Activated naive CD8-positive, alpha-beta T cell treated with anti-CD3 and anti-CD28 coated beads, Interleukin-2, amount 10 ng/mL, durations not matched to agents 7 days and 5 days (primary cell): ENCODE results near the gene DNTT. TPM values are rescaled to one million over a fixed set of nuclear protein-coding genes. Genes with fewer than 3 reads are reported as not detected.

Experiments used
- ATAC-seq: fragments of 150-1000 bp; cut with Tn5 transposase; one replicate; pipeline ENCODE4 v1.10.0; 2021; ENCODE audit warnings: low read depth, moderate library complexity
- POLR2A ChIA-PET: fragments of 350-600 bp; sonication (Branson Sonifier 250); formaldehyde crosslinking; loops from one replicate; lab custom pipeline; 2021; ENCODE audit warnings: antibody characterized with exemption; lab: Charles Lee
- DNase-seq: peaks from one replicate; pipeline ENCODE4 v3.0.0; 2021
- H3K27ac Mint-ChIP-seq: one replicate; pipeline ENCODE4 v1.8.0; 2022; ENCODE audit warnings: mild to moderate bottlenecking, mixed read lengths
- H3K27me3 Mint-ChIP-seq: one replicate; pipeline ENCODE4 v1.8.0; 2022; ENCODE audit warnings: mild to moderate bottlenecking, moderate library complexity, mixed read lengths
- H3K36me3 Mint-ChIP-seq: one replicate; pipeline ENCODE4 v1.8.0; 2021; ENCODE audit warnings: mild to moderate bottlenecking, mixed read lengths
- H3K4me1 Mint-ChIP-seq: one replicate; pipeline ENCODE4 v1.8.0; 2021; ENCODE audit warnings: mixed read lengths
- H3K4me3 Mint-ChIP-seq: one replicate; pipeline ENCODE4 v1.8.0; 2022; ENCODE audit warnings: mild to moderate bottlenecking, moderate library complexity, mixed read lengths
- H3K9me3 Mint-ChIP-seq: one replicate; pipeline ENCODE4 v1.8.0; 2021; ENCODE audit warnings: mixed read lengths
- total RNA-seq, 2 experiments: library from RNA; stranded (reverse); gene quantifications; one replicate each; pipeline ENCODE4 v1.2.3, GENCODE V29; 2021

DNTT gene
- total RNA-seq, 2 experiments from 2014 or later = not detected

DNA sequence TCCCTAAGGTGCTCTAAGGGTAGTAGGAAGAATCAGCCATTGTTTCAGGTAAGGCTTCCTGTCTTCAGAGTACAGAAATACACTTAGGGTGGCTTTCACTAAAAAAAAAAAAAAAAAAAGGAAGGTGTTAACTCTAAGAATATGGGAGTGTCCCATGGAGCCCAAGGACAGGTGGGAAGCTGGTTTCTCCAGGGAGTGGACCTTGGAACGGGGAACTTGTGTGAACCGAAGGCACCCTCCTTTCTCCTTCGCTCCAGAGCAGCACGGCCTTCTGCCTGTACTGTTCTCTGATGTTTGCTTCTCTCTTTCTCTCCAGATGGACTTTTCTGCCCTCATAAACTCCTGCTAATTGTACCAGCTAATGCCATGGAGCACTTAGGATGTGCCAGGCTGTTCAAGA, 48.3 kb downstream of the DNTT start:
- DNase-seq (no peak), ATAC-seq (no peak)
- H3K9me3 Mint-ChIP-seq = no peaks in the 10 kb centered on the region
- no peaks in the 10 kb centered on the region for H3K4me1 Mint-ChIP-seq
- no peak overlapping the region for H3K4me3 Mint-ChIP-seq
- no peak overlapping the region for H3K27ac Mint-ChIP-seq
- POLR2A ChIA-PET = no interaction called here
- peaks cover 14% of the 10 kb centered on the region for H3K27me3 Mint-ChIP-seq
- H3K36me3 Mint-ChIP-seq = no peaks in the 10 kb centered on the region

DNA sequence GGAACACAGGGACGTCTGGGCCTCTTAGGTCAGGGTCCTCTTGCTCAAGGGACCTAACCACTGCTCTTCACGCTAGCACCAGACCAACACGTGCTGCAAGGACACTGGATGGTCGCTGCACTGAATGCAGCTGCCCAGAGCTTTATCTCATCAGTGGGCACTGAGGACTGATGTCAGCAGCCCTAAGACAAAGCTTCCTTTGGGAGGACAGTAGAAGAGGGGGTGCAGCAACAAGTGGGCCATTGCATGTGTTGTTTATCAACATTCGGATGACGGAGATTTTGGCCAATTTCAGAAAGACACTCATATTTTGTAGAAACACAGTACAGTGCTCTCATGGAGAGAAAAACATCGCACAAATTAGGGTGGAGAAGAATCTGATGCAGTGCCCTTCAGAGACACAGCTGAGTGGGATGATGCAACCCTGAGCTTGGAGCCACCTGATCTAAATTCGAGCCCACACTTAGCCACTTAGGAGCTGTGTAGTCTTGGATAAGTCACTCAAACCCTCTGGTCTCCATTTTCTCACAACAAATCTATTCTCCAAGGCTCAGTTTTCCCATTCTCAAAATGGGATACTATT, 52.9 kb downstream of the DNTT start:
- no peak for DNase-seq
- H3K27ac Mint-ChIP-seq = no peak overlapping the region
- peaks cover 9% of the 10 kb centered on the region for H3K27me3 Mint-ChIP-seq
- no peak overlapping the region for H3K4me3 Mint-ChIP-seq
- no peaks in the 10 kb centered on the region for H3K36me3 Mint-ChIP-seq
- no peaks in the 10 kb centered on the region for H3K9me3 Mint-ChIP-seq
- no peaks in the 10 kb centered on the region for H3K4me1 Mint-ChIP-seq
- no peak for ATAC-seq
- POLR2A ChIA-PET = no interaction called here

DNA sequence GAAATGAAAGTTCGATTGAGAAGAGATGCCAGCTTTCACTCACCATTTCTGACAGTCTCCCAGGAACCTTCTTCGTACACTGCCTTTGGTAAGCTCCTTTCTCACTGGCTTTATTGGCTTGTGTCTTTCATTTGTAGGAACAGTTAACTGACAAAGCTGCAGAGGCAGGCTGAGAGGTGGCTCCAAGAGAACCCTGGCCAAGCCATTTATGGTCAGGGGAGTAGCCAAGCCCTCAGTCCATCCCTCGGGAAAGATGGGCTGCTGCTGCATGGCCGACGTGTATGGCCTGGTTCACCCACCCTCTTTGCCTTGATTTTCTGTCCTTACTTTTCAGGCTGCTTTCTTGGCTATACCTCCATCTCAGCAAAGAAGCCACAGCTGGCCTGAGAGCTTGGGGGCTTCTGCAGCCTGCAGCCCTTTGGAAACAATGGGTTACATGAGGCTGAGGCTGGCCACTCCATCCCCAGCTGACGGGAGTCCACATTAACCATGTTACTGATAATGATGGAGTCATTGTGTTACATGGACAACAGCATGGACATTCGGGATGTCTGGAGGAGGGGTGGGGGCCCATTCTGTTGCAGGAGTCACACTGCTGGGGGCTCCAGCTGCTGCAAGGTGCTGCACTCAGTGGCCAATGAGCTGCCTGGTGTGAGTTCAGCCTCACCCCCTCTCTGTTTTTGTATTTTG, 54.8 kb downstream of the DNTT start, which contains the start of gene OPALIN:
OPALIN (minus strand) TSS at position 152 of the 690 bp plus-strand sequence; CDS start at position 46, 106 bp downstream.
- H3K27me3 Mint-ChIP-seq = peaks cover 3% of the 10 kb centered on the region
- no peaks in the 10 kb centered on the region for H3K36me3 Mint-ChIP-seq
- DNase-seq (no peak), ATAC-seq (no peak)
- H3K4me1 Mint-ChIP-seq = no peaks in the 10 kb centered on the region
- no peaks in the 10 kb centered on the region for H3K9me3 Mint-ChIP-seq
- POLR2A ChIA-PET = no interaction called here
- no peak within 1 kb of the TSS for H3K27ac Mint-ChIP-seq
- H3K4me3 Mint-ChIP-seq = no peak within 1 kb of the TSS

DNA sequence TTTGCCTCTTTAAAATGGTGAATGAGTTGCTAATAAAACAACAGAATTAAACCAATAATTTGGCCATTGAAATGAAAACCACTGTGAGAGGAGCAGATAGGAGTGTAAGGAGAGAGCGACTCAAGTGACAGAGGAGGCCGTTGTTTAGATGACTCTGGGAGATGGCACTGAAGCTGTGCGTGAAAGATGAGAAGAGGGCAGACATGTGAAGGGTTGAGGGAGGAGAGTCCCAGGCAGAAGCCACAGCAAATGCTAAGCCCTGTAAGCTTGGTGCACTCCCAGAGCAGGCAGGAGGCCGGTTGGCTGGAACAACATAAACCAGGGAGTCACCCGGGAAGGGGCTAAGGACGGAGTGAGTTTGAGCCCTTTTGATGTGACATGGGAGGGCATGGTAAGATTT, 55.4 kb downstream of the DNTT start:
- no peak overlapping the region for H3K27ac Mint-ChIP-seq
- no peaks in the 10 kb centered on the region for H3K9me3 Mint-ChIP-seq
- no peak overlapping the region for H3K4me3 Mint-ChIP-seq
- H3K4me1 Mint-ChIP-seq = no peaks in the 10 kb centered on the region
- POLR2A ChIA-PET = no interaction called here
- H3K27me3 Mint-ChIP-seq = peaks cover 3% of the 10 kb centered on the region
- no peaks in the 10 kb centered on the region for H3K36me3 Mint-ChIP-seq
- ATAC-seq (no peak), DNase-seq (no peak)

DNA sequence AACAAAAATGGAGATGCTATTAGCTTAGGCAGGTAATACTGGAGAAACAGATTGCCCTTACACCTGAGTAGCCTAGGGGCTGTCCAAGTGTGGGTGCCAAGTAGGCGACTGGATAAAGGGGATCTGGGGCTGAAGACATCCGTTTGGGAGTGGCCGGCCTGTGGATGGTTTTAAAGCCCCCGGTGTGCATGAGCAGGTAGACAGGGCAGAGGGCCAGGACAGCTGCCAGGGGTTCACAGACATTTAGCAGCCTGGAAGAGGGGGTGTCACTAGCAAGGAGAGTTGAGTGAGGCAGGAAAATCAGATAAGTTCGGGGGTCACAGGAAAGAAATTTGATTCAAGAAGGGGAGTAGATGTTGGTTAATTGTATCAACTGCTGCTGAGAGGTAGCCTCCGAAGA, 56.1 kb downstream of the DNTT start:
- Mint-ChIP-seq H3K27ac (no peak overlapping the region), H3K27me3 (peaks cover 3% of the 10 kb centered on the region), H3K4me1 (no peaks in the 10 kb centered on the region), H3K9me3 (no peaks in the 10 kb centered on the region), H3K36me3 (no peaks in the 10 kb centered on the region), H3K4me3 (no peak overlapping the region)
- POLR2A ChIA-PET = no interaction called here
- no peak for DNase-seq
- no peak for ATAC-seq

DNA sequence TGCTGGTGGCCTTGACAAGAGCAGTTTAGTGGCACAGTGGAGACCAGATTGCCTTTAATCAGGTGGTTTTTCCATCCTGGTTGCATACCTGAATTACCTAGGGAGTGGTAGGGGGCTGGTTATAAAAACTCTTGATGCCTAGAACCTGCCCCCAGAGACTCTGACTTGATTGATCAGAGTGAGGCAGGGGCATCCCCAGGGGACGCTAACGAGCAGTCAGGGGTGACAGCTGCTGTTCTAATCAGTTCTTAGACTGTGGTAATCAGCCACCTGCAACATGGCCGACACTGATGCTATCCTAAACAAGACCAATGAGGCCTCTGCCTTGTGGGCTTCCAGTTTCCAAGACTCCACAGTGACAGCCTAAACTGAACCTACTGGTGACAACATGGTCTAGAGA, 56.5 kb downstream of the DNTT start:
- Mint-ChIP-seq H3K36me3 (no peaks in the 10 kb centered on the region), H3K27ac (no peak overlapping the region), H3K4me3 (no peak overlapping the region), H3K4me1 (no peaks in the 10 kb centered on the region), H3K27me3 (peaks cover 3% of the 10 kb centered on the region), H3K9me3 (no peaks in the 10 kb centered on the region)
- POLR2A ChIA-PET = no interaction called here
- ATAC-seq (no peak), DNase-seq (no peak)

DNA sequence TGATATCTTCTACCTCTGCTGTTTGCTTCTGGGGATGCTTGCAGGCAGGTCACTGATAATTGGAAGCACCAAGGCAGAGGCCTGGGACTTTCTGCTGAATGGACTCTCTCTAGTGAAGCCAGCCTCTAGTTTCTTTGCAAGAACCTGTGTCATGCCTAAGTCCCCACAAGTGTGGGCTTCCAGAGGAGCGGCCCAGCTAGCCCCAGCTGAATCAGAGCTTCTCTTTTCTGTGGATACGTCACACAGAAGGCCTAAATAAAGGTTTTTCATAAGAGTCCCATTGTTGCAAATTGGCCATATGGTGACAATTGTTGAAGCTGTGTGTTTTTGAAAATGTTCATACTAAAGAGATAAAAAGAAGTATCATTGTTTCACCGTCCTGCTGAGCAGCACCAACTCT, 61.3 kb downstream of the DNTT start:
- Mint-ChIP-seq H3K27me3 (no peaks in the 10 kb centered on the region), H3K27ac (no peak overlapping the region), H3K9me3 (no peaks in the 10 kb centered on the region), H3K4me3 (no peak overlapping the region), H3K4me1 (no peaks in the 10 kb centered on the region), H3K36me3 (no peaks in the 10 kb centered on the region)
- ATAC-seq = no peak
- no peak for DNase-seq
- POLR2A ChIA-PET = interaction anchor here (0.5 kb wide), 1 partner anchor 383 kb away, joined by 3 read pairs; no protein-coding TSS in a partner anchor

DNA sequence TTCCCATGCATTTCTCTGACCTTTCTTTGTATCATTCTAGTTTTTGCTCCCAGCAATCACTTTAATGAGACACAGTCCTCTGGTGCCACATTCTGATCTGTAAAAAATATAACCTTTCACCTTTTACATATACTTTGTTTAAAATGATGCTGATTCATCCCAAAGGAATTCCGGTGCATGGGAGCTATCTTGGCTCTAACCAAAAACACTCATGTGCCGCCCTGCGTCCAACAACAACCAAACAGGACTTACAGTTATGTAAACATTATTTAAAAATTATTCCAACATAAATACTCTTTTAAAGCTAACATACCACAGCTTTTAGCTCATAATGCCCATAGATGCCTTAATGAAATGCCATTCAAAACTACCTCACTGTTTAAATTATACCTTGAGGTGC, 62.3 kb downstream of the DNTT start:
- Mint-ChIP-seq H3K9me3 (no peaks in the 10 kb centered on the region), H3K27ac (no peak overlapping the region), H3K4me3 (no peak overlapping the region), H3K36me3 (no peaks in the 10 kb centered on the region), H3K4me1 (no peaks in the 10 kb centered on the region), H3K27me3 (no peaks in the 10 kb centered on the region)
- POLR2A ChIA-PET = no interaction called here
- no peak for ATAC-seq
- no peak for DNase-seq

DNA sequence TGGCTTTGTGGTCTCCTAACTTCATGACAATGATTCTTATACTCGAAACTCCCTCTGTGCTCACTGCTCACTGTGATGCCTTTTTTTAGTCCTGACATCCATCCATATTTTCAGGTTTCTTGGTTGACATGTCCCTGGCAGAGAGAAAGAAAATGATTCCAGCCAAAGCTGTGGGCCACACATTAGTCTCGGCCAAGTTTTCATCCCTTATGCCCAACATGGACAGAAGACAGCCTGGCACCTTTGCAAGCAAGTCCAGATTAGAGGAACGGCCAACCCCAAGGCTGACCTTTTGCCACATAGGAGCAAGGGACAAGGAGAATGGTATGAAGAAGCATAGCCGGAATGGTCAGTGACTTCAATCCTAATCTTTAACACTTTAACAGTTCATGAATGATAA, 63.2 kb downstream of the DNTT start:
- Mint-ChIP-seq H3K36me3 (no peaks in the 10 kb centered on the region), H3K27me3 (no peaks in the 10 kb centered on the region), H3K27ac (no peak overlapping the region), H3K9me3 (no peaks in the 10 kb centered on the region), H3K4me3 (no peak overlapping the region), H3K4me1 (no peaks in the 10 kb centered on the region)
- DNase-seq (no peak), ATAC-seq (no peak)
- POLR2A ChIA-PET = no interaction called here

DNA sequence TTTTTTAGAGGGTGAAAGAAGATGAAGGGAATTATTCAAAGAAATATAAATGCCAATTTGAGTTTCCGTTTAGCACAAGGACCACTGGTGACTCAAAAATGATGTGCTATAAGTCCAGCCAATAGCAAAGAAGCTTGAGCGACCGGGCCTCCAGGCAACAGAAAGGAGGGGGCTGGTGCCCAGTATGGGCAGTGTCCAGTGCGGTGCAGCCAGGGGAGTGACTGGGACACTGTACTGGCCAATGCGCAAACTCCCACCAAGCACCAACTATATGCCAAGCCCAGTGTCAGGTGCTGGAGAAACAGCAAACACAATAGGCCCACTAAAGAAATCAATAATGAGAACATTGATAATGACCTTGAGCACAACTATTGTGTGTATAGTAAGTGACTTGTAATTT, 64.7 kb downstream of the DNTT start:
- Mint-ChIP-seq H3K27me3 (peaks cover 3% of the 10 kb centered on the region), H3K4me3 (no peak overlapping the region), H3K27ac (no peak overlapping the region), H3K4me1 (no peaks in the 10 kb centered on the region), H3K9me3 (no peaks in the 10 kb centered on the region), H3K36me3 (no peaks in the 10 kb centered on the region)
- ATAC-seq = no peak
- POLR2A ChIA-PET = no interaction called here
- no peak for DNase-seq

DNA sequence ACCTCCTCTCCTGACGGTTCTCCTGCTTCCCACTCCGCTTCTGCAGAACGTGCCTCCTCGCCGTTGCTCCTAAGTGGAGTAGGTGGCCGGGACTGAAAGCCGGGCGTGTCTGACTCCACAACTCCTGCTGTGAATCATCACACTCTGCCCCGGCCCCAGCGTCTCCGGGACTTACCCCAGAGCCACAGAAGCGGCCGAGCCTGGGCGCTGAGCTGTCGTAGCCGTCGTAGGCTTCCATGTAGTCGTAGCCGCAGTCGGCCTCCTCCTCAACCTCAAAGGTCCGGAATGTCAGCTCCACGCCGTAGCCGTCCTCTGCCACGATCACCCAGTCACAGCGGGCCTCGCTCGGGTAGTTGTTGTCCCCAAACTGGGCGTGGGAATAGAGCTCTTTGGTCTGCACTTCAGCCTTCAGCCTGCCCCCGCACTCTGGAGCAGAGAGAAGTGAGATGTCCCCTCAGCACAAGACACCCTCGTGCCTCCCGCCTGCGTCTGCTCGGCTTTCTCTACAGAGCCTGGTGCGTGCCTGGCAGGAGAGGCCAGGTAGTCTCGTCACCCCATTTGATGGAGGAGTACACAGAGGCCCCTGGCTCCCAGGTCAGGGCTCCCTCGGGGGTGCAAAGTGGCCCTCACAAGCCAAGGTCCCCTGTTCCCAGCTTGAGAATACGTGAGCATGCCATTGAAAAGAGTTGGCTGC, 65.8 kb downstream of the DNTT start:
- no peaks in the 10 kb centered on the region for H3K36me3 Mint-ChIP-seq
- peaks cover 3% of the 10 kb centered on the region for H3K4me1 Mint-ChIP-seq
- POLR2A ChIA-PET = no interaction called here
- no peak for ATAC-seq
- DNase-seq = no peak
- no peak overlapping the region for H3K27ac Mint-ChIP-seq
- H3K4me3 Mint-ChIP-seq = no peak overlapping the region
- peaks cover 3% of the 10 kb centered on the region for H3K27me3 Mint-ChIP-seq
- H3K9me3 Mint-ChIP-seq = no peaks in the 10 kb centered on the region

DNA sequence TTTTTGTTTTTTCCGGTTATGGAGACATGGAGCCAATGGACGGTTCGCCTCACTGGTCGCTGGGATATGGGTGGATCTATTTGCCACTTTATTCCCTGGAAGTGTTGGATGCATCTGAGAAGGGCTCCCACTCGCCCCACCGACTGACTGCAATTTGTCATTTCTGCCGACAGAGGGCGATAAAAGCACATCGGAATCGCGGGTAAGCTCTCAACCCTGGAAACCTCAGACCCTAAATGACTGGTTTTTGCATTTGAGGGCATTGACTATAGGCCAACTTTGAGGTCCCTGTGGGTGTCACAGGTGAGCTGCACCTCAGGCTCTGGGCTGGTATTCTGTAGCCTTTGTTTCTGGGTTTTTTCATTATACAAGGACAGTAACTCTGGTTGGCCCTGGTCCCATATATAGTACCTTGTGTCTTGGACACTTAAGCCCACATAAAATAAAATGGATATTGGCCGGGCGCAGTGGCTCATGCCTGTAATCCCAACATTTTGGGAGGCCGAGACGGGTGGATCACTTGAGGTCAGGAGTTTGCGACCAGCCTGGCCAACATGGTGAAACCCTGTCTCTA, 66.4 kb downstream of the DNTT start:
- H3K27me3 Mint-ChIP-seq = peaks cover 3% of the 10 kb centered on the region
- DNase-seq = peak; percentile 50
- no peaks in the 10 kb centered on the region for H3K9me3 Mint-ChIP-seq
- ATAC-seq = peak; percentile 35
- H3K36me3 Mint-ChIP-seq = no peaks in the 10 kb centered on the region
- H3K27ac Mint-ChIP-seq = no peak overlapping the region
- POLR2A ChIA-PET = no interaction called here
- peaks cover 4% of the 10 kb centered on the region for H3K4me1 Mint-ChIP-seq
- H3K4me3 Mint-ChIP-seq = no peak overlapping the region

DNA sequence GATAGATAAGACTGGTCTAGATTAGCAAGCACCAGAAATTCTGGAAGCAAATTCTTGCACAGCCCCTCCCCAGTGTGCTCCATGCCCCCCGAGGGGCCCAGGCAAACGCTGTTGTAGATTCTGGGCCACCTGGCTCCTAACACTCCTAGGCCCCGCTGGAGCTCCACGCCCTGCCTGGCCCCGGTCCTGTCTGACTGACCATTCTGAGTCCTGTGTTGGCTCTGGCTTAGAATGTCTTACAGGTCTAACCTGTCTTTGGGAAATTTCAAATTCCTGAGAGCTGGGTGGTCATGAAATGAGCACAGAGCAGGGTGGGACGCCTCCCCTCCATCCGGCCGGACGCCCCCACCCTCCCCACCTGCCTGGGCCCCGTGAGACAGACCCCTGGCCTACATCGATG, 67.1 kb downstream of the DNTT start:
- peaks cover 3% of the 10 kb centered on the region for H3K27me3 Mint-ChIP-seq
- no peak for ATAC-seq

DNA sequence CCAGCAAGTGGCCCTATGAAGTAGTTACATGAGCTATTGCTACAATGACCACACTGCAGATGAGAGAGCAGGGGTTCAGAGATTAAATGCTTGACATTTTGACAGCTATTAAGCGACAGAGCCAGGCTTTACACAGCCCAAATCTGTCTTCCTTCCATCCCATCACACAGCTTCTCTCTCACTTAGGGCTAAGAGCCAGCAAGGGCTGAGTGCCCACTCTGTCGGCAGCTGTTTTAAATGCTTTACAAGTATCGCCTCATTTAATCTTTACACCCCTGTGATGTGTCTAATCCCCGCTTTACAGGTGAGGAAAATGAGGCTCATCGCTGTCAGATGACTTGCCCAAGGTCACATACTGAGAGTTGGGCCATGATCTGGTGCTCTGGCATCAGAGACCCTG, 69.8 kb downstream of the DNTT start:
- Mint-ChIP-seq H3K4me3 (peak overlapping the region; percentile 22), H3K36me3 (no peaks in the 10 kb centered on the region), H3K27me3 (peaks cover 5% of the 10 kb centered on the region), H3K4me1 (peaks cover 5% of the 10 kb centered on the region), H3K9me3 (no peaks in the 10 kb centered on the region), H3K27ac (no peak overlapping the region)
- POLR2A ChIA-PET = no interaction called here
- ATAC-seq = no peak
- no peak for DNase-seq

More for the DNA sequence above, 67.1 kb downstream of the DNTT start:
- Mint-ChIP-seq H3K4me1 (peaks cover 5% of the 10 kb centered on the region), H3K27ac (no peak overlapping the region), H3K36me3 (no peaks in the 10 kb centered on the region), H3K9me3 (no peaks in the 10 kb centered on the region), H3K4me3 (no peak overlapping the region)
- POLR2A ChIA-PET = no interaction called here
- DNase-seq = no peak
